ENCODE data around the gene PKD2.
"Not testable (repeated sequence)": the region's sequence is repeated elsewhere in the genome, so short reads cannot be mapped to it uniquely, and the experiment has no call there.

GRCh38 chr4:88025868-88026661, 18.6 kb downstream of the PKD2 start:
- TF ChIP-seq CTCF, EZH2phosphoT487 (IDR thresholded peaks at IDR 0.05; ENCODE audit: low read length): not testable (repeated sequence)

Data from MM.1S (cell line).